DOHH2 (cell line): ENCODE data around the gene RCAN2.

ENCODE experiments used
- H3F3A ChIP-seq: fragments of 200-600 bp; sonication (generic), shearing (Covaris generic); 2 replicates; pipeline ENCODE4 v1.6.0; 2016; ENCODE audit warnings: antibody characterized with exemption, mild to moderate bottlenecking; ENCODE audit not compliant: control insufficient read depth, insufficient read depth
- H3K27ac ChIP-seq: fragments of 200-600 bp; sonication (generic); 2 replicates; pipeline ENCODE4 v1.5.1; 2014; ENCODE audit warnings: low read depth, mild to moderate bottlenecking, low read length, moderate library complexity
- H3K27me3 ChIP-seq: fragments of 200-600 bp; sonication (generic); 2 replicates; pipeline ENCODE4 v1.6.1; 2014; ENCODE audit warnings: mild to moderate bottlenecking, low read length, mixed read lengths; ENCODE audit not compliant: control insufficient read depth
- H3K36me3 ChIP-seq: fragments of 200-600 bp; sonication (generic); 2 replicates; pipeline ENCODE4 v1.6.1; 2014; ENCODE audit warnings: mild to moderate bottlenecking, low read length, moderate library complexity, mixed read lengths; ENCODE audit not compliant: control insufficient read depth
- H3K4me1 ChIP-seq: fragments of 200-600 bp; sonication (generic); 2 replicates; pipeline ENCODE4 v1.6.1; 2014; ENCODE audit warnings: mild to moderate bottlenecking, low read length, mixed read lengths; ENCODE audit not compliant: control insufficient read depth
- H3K4me2 ChIP-seq: fragments of 200-600 bp; sonication (generic); 2 replicates; pipeline ENCODE4 v1.6.0; 2014; ENCODE audit warnings: mild to moderate bottlenecking, low read length, moderate library complexity
- H3K4me3 ChIP-seq: fragments of 200-600 bp; sonication (generic); 2 replicates; pipeline ENCODE4 v1.5.1; 2014; ENCODE audit warnings: mild to moderate bottlenecking, low read length, mixed read lengths
- H3K79me2 ChIP-seq: fragments of 200-600 bp; sonication (generic); 2 replicates; pipeline ENCODE4 v1.6.1; 2014; ENCODE audit warnings: mild to moderate bottlenecking, low read length, mixed read lengths; ENCODE audit not compliant: control insufficient read depth
- H3K9me2 ChIP-seq: fragments of 200-600 bp; sonication (generic); replicated peaks from 2 replicates; pipeline ENCODE4 v1.6.1; 2014; ENCODE audit warnings: mild to moderate bottlenecking, low read length, mixed read lengths; ENCODE audit not compliant: control insufficient read depth
- H3K9me3 ChIP-seq: fragments of 200-600 bp; sonication (generic); 2 replicates; pipeline ENCODE4 v1.6.1; 2014; ENCODE audit warnings: antibody characterized with exemption, low read length, mixed read lengths; ENCODE audit not compliant: control insufficient read depth, insufficient read depth
- H4K20me1 ChIP-seq: fragments of 200-600 bp; sonication (generic); 2 replicates; pipeline ENCODE4 v1.6.0; 2014; ENCODE audit warnings: low read depth, mild to moderate bottlenecking, antibody characterized with exemption, low read length, moderate library complexity; ENCODE audit not compliant: control insufficient read depth, insufficient read depth
- CTCF ChIP-seq: fragments of 200-600 bp; sonication (generic); IDR thresholded peaks from one replicate; pipeline ENCODE4 v1.5.1; 2014; ENCODE audit warnings: antibody characterized with exemption, mild to moderate bottlenecking, low read depth, low read length; ENCODE audit not compliant: poor library complexity, severe bottlenecking
- EZH2phosphoT487 ChIP-seq: fragments of 200-600 bp; sonication (generic); IDR thresholded peaks from 2 replicates; pipeline ENCODE4 v1.6.1; 2017; ENCODE audit warnings: borderline replicate concordance, mild to moderate bottlenecking, antibody characterized with exemption, low read length, moderate library complexity, mixed read lengths

Gene RCAN2

GRCh38 chr6:46452312-46452917 lies 38.8 kb downstream of the RCAN2 start:
- Histone ChIP-seq H3K4me3 (no peak overlapping the region), H3K79me2 (no peaks in the 10 kb centered on the region), H4K20me1 (no peaks in the 10 kb centered on the region), H3F3A (no peaks in the 10 kb centered on the region), H3K9me3 (peaks cover 4% of the 10 kb centered on the region; the same call in 1 of the 2 replicates), H3K36me3 (no peaks in the 10 kb centered on the region), H3K4me2 (no peak overlapping the region), H3K4me1 (no peaks in the 10 kb centered on the region), H3K9me2 (no peaks in the 10 kb centered on the region), H3K27ac (no peak overlapping the region), H3K27me3 (0 out of 2 replicates have a peak, but pooled peaks cover 5% of the 10 kb centered on the region)
- TF ChIP-seq EZH2phosphoT487 (no peak), CTCF (no peak)

GRCh38 chr6:46451343-46451742 lies 39.9 kb downstream of the RCAN2 start:
- Histone ChIP-seq H3K4me3 (no peak overlapping the region), H3K36me3 (no peaks in the 10 kb centered on the region), H3K9me2 (no peaks in the 10 kb centered on the region), H3F3A (no peaks in the 10 kb centered on the region), H3K9me3 (peaks cover 4% of the 10 kb centered on the region; the same call in 1 of the 2 replicates), H4K20me1 (no peaks in the 10 kb centered on the region), H3K79me2 (no peaks in the 10 kb centered on the region), H3K4me1 (no peaks in the 10 kb centered on the region), H3K27ac (no peak overlapping the region), H3K27me3 (0 out of 2 replicates have a peak, but pooled peaks cover 3% of the 10 kb centered on the region), H3K4me2 (no peak overlapping the region)
- TF ChIP-seq CTCF: no peak

- Histone ChIP-seq H3K79me2 (no peaks in the 10 kb centered on the region), H3K27ac (no peak overlapping the region), H3K9me3 (peaks cover 7% of the 10 kb centered on the region; the same call in 1 of the 2 replicates), H3K4me2 (no peak overlapping the region), H3K4me1 (no peaks in the 10 kb centered on the region), H3K27me3 (0 out of 2 replicates have a peak, but pooled peaks cover 3% of the 10 kb centered on the region), H3F3A (no peaks in the 10 kb centered on the region), H3K36me3 (no peaks in the 10 kb centered on the region), H4K20me1 (no peaks in the 10 kb centered on the region), H3K9me2 (no peaks in the 10 kb centered on the region), H3K4me3 (no peak overlapping the region)
- TF ChIP-seq EZH2phosphoT487 (no peak), CTCF (no peak)
Measured at GRCh38 chr6:46444772-46445454, 46.3 kb downstream of the RCAN2 start.
